A549 (cell line): ENCODE measurements around the gene CD99L2. TPM values are rescaled to one million over a fixed set of nuclear protein-coding genes. Genes with fewer than 3 reads are reported as not detected.
"Not testable (repeated sequence)": the region's sequence is repeated elsewhere in the genome, so short reads cannot be mapped to it uniquely, and the experiment has no call there.

Experiments used
- ATAC-seq, 2 experiments: fragments of 200-7000 bp in 1 of 2; fragments of >200 bp in 1 of 2; cut with Nextera tagmentation in 1 of 2; cut with Tn5 transposase in 1 of 2; 3 replicates each; pipeline versions ENCODE4 v1.8.0 to v1.9.1; 2018 to 2020; ENCODE audit warnings: mild to moderate bottlenecking in 1 of 2, moderate library complexity in 1 of 2
- CTCF ChIA-PET: fragments of 300-600 bp; sonication (Branson Sonifier 250); formaldehyde crosslinking; extraction: SDS; loops from one replicate; lab custom pipeline; 2021; ENCODE audit warnings: antibody characterized with exemption, inconsistent platforms; lab: Yijun Ruan, JAX
- POLR2A ChIA-PET: fragments of 350-600 bp; formaldehyde crosslinking; extraction: SDS; loops from one replicate; lab custom pipeline; 2021; ENCODE audit warnings: antibody characterized with exemption, inconsistent platforms; lab: Yijun Ruan, JAX
- DNase-seq, 2 experiments: peaks; one replicate each; pipeline versions ENCODE4 v3.0.0 to v3.0.0-alpha.2; 2011 to 2016; ENCODE audit warnings: low read depth in 1 of 2, low spot score in 1 of 2
- FAIRE-seq: peaks from 2 replicates; lab custom pipeline; 2011; peaks lifted over from hg19 to GRCh38; lab: Jason Lieb, UNC
- H3K27ac ChIP-seq, 2 experiments: fragments of >200 bp; sonication (Bioruptor Twin); formaldehyde crosslinking; 3 replicates each; pipeline ENCODE4 v1.5.1; 2016 to 2017
- H3K4me1 ChIP-seq: fragments of >200 bp; sonication (Bioruptor Twin); formaldehyde crosslinking; 3 replicates; pipeline ENCODE4 v1.6.1; 2016
- H3K4me2 ChIP-seq: fragments of >200 bp; sonication (Bioruptor Twin); formaldehyde crosslinking; 3 replicates; pipeline ENCODE4 v1.6.1; 2016
- H3K4me3 ChIP-seq: fragments of >200 bp; sonication (Bioruptor Twin); formaldehyde crosslinking; 3 replicates; pipeline ENCODE4 v1.5.1; 2016
- H3K9me3 ChIP-seq: fragments of >200 bp; sonication (Bioruptor Twin); formaldehyde crosslinking; 3 replicates; pipeline ENCODE4 v1.6.1; 2016
- CBX2 ChIP-seq: fragments of 200-600 bp; sonication (generic); IDR thresholded peaks from 2 replicates; pipeline ENCODE4 v1.6.1; 2016; ENCODE audit warnings: low read depth, mild to moderate bottlenecking, borderline replicate concordance
- CBX8 ChIP-seq: fragments of 200-600 bp; sonication (generic); IDR thresholded peaks from 2 replicates; pipeline ENCODE4 v1.6.1; 2016
- CHD2 ChIP-seq: fragments of 150-350 bp; IDR thresholded peaks from 2 replicates; pipeline ENCODE4 v1.6.1; 2014; ENCODE audit warnings: low read length; ENCODE audit not compliant: partially characterized antibody
- CHD4 ChIP-seq: fragments of 200-600 bp; sonication (generic); IDR thresholded peaks from 2 replicates; pipeline ENCODE4 v1.6.1; 2016; ENCODE audit warnings: antibody characterized with exemption, mild to moderate bottlenecking, borderline replicate concordance
- EHMT2 ChIP-seq: fragments of 200-600 bp; sonication (generic); IDR thresholded peaks from 2 replicates; pipeline ENCODE4 v1.6.1; 2016; ENCODE audit warnings: antibody characterized with exemption, low read depth, mild to moderate bottlenecking, moderate library complexity
- FOSL2 ChIP-seq, 2 experiments: fragments of 450-650 bp in 1 of 2; fragments of >200 bp in 1 of 2; sonication (Bioruptor Twin) in 1 of 2; formaldehyde crosslinking; IDR thresholded peaks; 2 replicates each; pipeline versions ENCODE4 v1.5.0 to v1.6.1; 2016 to 2020; ENCODE audit warnings: mild to moderate bottlenecking in 1 of 2, moderate library complexity in 1 of 2
- FOXS1 ChIP-seq: fragments of 250-450 bp; sonication (Bioruptor Pico); IDR thresholded peaks from 2 replicates; pipeline ENCODE4 v1.5.0; 2020; ENCODE audit warnings: mild to moderate bottlenecking, moderate library complexity
- GATA3 ChIP-seq: IDR thresholded peaks from 2 replicates; pipeline ENCODE4 v1.6.1; 2012; ENCODE audit warnings: borderline replicate concordance
- HOXB5 ChIP-seq: fragments of 250-450 bp; sonication (Bioruptor Pico); IDR thresholded peaks from 2 replicates; pipeline ENCODE4 v1.5.0; 2020; ENCODE audit warnings: mild to moderate bottlenecking, moderate library complexity
- JUNB ChIP-seq: fragments of >200 bp; sonication (Bioruptor Twin); formaldehyde crosslinking; IDR thresholded peaks from 2 replicates; pipeline ENCODE4 v1.6.1; 2016
- MAFK ChIP-seq: fragments of 450-650 bp; IDR thresholded peaks from 2 replicates; pipeline ENCODE4 v1.6.1; 2014; ENCODE audit not compliant: partially characterized antibody
- MYC ChIP-seq: IDR thresholded peaks from 2 replicates; pipeline ENCODE4 v1.6.1; 2012; ENCODE audit warnings: mild to moderate bottlenecking, inconsistent platforms, low read length, improper control_type of control experiment, borderline replicate concordance
- RCOR1 ChIP-seq: fragments of 150-350 bp; IDR thresholded peaks from 2 replicates; pipeline ENCODE4 v1.6.1; 2014; ENCODE audit warnings: antibody characterized with exemption, low read length, low read depth
- SREBF2 ChIP-seq: fragments of 450-650 bp; IDR thresholded peaks from 2 replicates; pipeline ENCODE4 v1.6.1; 2014; ENCODE audit warnings: mild to moderate bottlenecking, moderate library complexity
- WGBS: methylation state at CpG from one replicate; pipeline ENCODE4 v1.1.6; 2017; ENCODE audit errors: missing lambda C conversion rate; 5-methylcytosine and 5-hydroxymethylcytosine counted together
- polyA plus RNA-seq, 4 experiments: library from polyadenylated mRNA; depleted of rRNA in 3 of 4; stranded (reverse); fragments of >200 nt; fragmentation: RNase III in 1 of 4; extraction: RNeasy Plus Mini Kit Qiagen cat#74134 plus additional on column Dnase treatment in 1 of 4; gene quantifications; 2 replicates in 3 of 4; 3 replicates in 1 of 4; pipeline ENCODE4 v1.2.3, GENCODE V29; 2011 to 2017
- TF ChIP-seq, protein P1 (sequence below): fragments of >200 bp; sonication (Bioruptor Twin); formaldehyde crosslinking; IDR thresholded peaks from 3 replicates; pipeline ENCODE4 v1.5.1; 2016
- TF ChIP-seq, protein P2 (sequence below): IDR thresholded peaks from 2 replicates; pipeline ENCODE4 v1.6.1; 2012
- TF ChIP-seq, protein P3 (sequence below): IDR thresholded peaks from 2 replicates; pipeline ENCODE4 v1.6.1; 2012; ENCODE audit warnings: low read depth, borderline replicate concordance
- TF ChIP-seq, protein P4 (sequence below): fragments of 200-600 bp; sonication (generic); IDR thresholded peaks from 2 replicates; pipeline ENCODE4 v1.6.1; 2016; ENCODE audit warnings: antibody characterized with exemption, mild to moderate bottlenecking, moderate library complexity

The CD99L2 gene
- polyA plus RNA-seq, 2 of the 4 experiments (the other 2 are of a cell fraction) = 50.5 to 66.5 TPM

DNA sequence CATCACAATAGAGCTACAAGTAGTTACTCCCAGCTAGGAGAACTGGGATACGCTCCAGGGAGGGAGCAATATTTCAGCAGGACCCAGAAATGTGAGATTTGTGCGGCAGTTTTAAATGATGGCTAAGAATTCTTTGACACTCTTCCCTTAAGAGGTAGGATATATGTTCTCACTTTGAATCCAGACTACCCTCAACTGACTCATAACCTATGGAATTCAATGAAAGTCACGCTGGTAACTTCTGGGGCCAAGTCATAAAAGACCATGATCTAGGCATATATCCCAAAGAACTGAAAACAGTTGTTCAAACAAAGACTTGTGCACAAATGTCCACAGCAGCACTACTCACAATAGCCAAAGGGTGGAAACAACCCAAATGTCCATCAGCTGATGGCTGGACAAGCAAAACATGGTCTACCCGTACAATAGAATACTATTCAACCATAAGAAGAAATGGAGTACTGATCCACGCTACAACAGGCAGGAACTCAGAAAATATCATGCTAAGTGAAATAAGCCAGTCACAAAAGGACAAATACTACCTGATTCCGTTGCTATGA, 10.5 kb downstream of the CD99L2 start:
- ATAC-seq (peak in 1 of 2 experiments; percentile 62; a peak in 2 of 6 replicates), DNase-seq (peak in 1 of 2 experiments; percentile 18), FAIRE-seq (peak; percentile 67)
- Histone ChIP-seq H3K4me1 (peaks cover 20% of the 10 kb centered on the region; the same call in 2 of the 3 replicates), H3K4me2 (peak overlapping the region; percentile 33; the same call in 1 of the 3 replicates), H3K4me3 (no peak overlapping the region), H3K27ac (peak overlapping the region; percentile 14 to 60; a peak in 3 of 6 replicates), H3K9me3 (no peaks in the 10 kb centered on the region)
- ChIA-PET CTCF (interaction anchor here (1.4 kb wide), 1 partner anchor 9 kb away, joined by 3 read pairs; no protein-coding TSS in a partner anchor), POLR2A (no interaction called here)
- no peak for TF ChIP-seq FOSL2 (IDR thresholded peaks at IDR 0.05)
- 0 out of 2 replicates have a peak, but pooled peaks have one; percentile 8 for TF ChIP-seq FOSL2 (CRISPR knock-in tag; IDR thresholded peaks at IDR 0.05)
- TF ChIP-seq GATA3 = peak; percentile 20; the same call in 1 of the 2 replicates
- no peak for TF ChIP-seq CHD4
- TF ChIP-seq CHD2 = no peak
- TF ChIP-seq, protein P1, sequence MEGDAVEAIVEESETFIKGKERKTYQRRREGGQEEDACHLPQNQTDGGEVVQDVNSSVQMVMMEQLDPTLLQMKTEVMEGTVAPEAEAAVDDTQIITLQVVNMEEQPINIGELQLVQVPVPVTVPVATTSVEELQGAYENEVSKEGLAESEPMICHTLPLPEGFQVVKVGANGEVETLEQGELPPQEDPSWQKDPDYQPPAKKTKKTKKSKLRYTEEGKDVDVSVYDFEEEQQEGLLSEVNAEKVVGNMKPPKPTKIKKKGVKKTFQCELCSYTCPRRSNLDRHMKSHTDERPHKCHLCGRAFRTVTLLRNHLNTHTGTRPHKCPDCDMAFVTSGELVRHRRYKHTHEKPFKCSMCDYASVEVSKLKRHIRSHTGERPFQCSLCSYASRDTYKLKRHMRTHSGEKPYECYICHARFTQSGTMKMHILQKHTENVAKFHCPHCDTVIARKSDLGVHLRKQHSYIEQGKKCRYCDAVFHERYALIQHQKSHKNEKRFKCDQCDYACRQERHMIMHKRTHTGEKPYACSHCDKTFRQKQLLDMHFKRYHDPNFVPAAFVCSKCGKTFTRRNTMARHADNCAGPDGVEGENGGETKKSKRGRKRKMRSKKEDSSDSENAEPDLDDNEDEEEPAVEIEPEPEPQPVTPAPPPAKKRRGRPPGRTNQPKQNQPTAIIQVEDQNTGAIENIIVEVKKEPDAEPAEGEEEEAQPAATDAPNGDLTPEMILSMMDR = no peak
- no peak for TF ChIP-seq CBX8
- WGBS = 76% methylated on average over 6 of the region's 6 CpGs

DNA sequence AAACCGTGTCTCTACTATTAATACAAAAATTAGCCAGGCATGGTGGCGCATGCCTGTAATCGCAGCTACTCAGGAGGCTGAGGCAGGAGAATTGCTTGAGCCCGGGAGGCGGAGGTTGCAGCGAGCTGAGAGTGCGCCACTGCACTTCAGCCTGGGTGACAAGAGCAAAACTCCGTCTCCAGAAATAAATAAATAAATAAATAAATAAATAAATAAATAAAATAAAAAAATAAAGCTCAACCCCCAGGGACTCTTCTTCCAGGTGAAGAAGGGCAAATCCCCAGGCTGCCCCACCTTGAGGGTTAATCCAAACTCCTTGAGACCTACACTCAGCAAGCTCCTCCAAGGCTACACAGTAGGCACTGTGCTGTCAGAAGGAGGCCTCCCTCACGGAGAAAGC, 11.2 kb downstream of the CD99L2 start:
- peaks cover 20% of the 10 kb centered on the region; the same call in 2 of the 3 replicates for H3K4me1 ChIP-seq
- CTCF ChIA-PET = interaction anchor here (1.2 to 1.4 kb wide), 2 partner anchors 8 to 115 kb away, joined by 3 read pairs; no protein-coding TSS in a partner anchor
- ATAC-seq, FAIRE-seq, H3K9me3 ChIP-seq, H3K4me3 ChIP-seq, POLR2A ChIA-PET, DNase-seq: not testable (repeated sequence)
- H3K4me2 ChIP-seq = peak overlapping the region; percentile 33; the same call in 1 of the 3 replicates
- 94% methylated on average over 9 of the region's 9 CpGs for WGBS
- H3K27ac ChIP-seq = peak overlapping the region in 1 of 2 experiments; percentile 60; a peak in 2 of 6 replicates

DNA sequence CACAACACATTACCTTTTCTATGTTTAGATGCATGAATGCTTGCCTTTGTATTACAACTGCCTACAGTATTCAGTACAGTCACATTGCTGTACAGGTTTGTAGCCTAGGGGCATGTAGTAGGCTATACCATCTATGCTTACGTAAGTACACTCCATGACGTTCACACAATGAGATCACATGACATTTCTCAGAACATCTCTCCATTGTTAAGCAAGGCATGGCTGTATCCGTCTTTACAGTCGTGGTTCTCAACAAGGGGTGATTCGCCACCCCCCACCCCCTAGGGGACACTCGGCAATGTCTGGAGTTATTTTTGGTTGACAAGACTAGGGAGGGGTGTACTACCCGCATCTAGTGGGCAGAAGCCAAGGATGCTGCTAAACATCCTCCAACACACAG, 12.1 kb downstream of the CD99L2 start:
- CTCF ChIA-PET = interaction anchor here (1.2 kb wide), 1 partner anchor 114 kb away, joined by 3 read pairs; no protein-coding TSS in a partner anchor
- POLR2A ChIA-PET = no interaction called here
- Histone ChIP-seq H3K4me3 (no peak overlapping the region), H3K9me3 (no peaks in the 10 kb centered on the region), H3K27ac (no peak overlapping the region), H3K4me1 (peaks cover 20% of the 10 kb centered on the region; the same call in 2 of the 3 replicates), H3K4me2 (no peak overlapping the region)
- no peak for DNase-seq
- FAIRE-seq = peak; percentile 65
- no peak for TF ChIP-seq CBX2
- no peak for TF ChIP-seq EHMT2
- no peak for TF ChIP-seq HOXB5
- no peak for TF ChIP-seq FOSL2 (IDR thresholded peaks at IDR 0.05)
- TF ChIP-seq FOSL2 (CRISPR knock-in tag; IDR thresholded peaks at IDR 0.05) = no peak
- TF ChIP-seq SREBF2 = no peak
- TF ChIP-seq, protein P2, sequence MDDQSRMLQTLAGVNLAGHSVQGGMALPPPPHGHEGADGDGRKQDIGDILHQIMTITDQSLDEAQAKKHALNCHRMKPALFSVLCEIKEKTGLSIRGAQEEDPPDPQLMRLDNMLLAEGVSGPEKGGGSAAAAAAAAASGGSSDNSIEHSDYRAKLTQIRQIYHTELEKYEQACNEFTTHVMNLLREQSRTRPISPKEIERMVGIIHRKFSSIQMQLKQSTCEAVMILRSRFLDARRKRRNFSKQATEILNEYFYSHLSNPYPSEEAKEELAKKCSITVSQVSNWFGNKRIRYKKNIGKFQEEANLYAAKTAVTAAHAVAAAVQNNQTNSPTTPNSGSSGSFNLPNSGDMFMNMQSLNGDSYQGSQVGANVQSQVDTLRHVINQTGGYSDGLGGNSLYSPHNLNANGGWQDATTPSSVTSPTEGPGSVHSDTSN = no peak
- TF ChIP-seq GATA3 = no peak
- TF ChIP-seq CHD2 = no peak
- TF ChIP-seq FOXS1 = no peak
- TF ChIP-seq CBX8 = no peak
- TF ChIP-seq, protein P3, sequence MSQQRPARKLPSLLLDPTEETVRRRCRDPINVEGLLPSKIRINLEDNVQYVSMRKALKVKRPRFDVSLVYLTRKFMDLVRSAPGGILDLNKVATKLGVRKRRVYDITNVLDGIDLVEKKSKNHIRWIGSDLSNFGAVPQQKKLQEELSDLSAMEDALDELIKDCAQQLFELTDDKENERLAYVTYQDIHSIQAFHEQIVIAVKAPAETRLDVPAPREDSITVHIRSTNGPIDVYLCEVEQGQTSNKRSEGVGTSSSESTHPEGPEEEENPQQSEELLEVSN = no peak
- no peak for TF ChIP-seq MYC
- TF ChIP-seq RCOR1 = no peak
- TF ChIP-seq, protein P4, sequence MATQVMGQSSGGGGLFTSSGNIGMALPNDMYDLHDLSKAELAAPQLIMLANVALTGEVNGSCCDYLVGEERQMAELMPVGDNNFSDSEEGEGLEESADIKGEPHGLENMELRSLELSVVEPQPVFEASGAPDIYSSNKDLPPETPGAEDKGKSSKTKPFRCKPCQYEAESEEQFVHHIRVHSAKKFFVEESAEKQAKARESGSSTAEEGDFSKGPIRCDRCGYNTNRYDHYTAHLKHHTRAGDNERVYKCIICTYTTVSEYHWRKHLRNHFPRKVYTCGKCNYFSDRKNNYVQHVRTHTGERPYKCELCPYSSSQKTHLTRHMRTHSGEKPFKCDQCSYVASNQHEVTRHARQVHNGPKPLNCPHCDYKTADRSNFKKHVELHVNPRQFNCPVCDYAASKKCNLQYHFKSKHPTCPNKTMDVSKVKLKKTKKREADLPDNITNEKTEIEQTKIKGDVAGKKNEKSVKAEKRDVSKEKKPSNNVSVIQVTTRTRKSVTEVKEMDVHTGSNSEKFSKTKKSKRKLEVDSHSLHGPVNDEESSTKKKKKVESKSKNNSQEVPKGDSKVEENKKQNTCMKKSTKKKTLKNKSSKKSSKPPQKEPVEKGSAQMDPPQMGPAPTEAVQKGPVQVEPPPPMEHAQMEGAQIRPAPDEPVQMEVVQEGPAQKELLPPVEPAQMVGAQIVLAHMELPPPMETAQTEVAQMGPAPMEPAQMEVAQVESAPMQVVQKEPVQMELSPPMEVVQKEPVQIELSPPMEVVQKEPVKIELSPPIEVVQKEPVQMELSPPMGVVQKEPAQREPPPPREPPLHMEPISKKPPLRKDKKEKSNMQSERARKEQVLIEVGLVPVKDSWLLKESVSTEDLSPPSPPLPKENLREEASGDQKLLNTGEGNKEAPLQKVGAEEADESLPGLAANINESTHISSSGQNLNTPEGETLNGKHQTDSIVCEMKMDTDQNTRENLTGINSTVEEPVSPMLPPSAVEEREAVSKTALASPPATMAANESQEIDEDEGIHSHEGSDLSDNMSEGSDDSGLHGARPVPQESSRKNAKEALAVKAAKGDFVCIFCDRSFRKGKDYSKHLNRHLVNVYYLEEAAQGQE = no peak
- TF ChIP-seq JUNB = no peak
- no peak for TF ChIP-seq MAFK
- 89% methylated on average over 7 of the region's 7 CpGs for WGBS
- ATAC-seq = no peak
